ENCODE measurements around the gene ODC1.
"Not testable (repeated sequence)": the region's sequence is repeated elsewhere in the genome, so short reads cannot be mapped to it uniquely, and the experiment has no call there.

ODC1 gene

DNA sequence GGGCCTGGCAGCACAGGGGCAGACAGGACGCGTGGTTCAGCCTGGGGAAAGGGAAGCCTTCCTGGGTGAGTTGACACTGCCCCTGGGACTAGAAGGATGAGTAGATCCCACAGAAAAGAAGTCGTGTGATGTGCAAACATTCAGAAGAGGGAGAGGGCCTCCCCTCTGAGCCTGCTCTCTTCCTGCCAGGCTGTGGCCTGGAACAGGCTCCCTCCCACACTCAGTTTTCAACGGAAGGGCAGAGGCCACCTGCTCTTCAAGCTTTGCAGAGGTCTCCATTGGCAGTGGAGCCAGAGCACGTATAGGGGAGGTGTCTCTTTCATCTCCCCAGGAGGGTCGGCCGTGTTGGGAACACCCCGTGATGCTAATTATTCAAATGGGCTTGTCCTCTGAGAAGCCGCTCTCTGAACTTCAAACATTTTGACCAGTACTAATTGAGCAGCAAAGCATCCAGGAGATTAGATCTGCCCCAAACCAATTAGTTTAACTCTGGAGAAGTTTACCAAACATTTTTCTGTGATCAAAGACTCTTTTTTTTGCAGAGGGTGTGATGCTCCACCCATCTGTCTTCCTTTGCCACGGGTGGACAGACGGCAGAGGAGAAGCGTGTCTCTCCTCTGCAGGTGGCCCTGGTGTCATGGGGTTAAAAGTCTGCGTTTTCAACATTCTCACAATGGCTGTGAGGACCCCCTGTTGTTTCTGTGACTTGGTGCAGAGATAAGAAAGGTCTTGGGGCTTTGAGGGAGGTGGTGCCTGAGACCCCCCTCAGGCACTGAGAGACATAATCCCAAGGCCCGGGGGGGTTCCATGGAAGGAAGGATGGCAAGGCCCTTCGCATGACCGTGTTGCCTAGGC lies 29.5 kb upstream of the ODC1 start:
- FAIRE-seq: no peak

DNA sequence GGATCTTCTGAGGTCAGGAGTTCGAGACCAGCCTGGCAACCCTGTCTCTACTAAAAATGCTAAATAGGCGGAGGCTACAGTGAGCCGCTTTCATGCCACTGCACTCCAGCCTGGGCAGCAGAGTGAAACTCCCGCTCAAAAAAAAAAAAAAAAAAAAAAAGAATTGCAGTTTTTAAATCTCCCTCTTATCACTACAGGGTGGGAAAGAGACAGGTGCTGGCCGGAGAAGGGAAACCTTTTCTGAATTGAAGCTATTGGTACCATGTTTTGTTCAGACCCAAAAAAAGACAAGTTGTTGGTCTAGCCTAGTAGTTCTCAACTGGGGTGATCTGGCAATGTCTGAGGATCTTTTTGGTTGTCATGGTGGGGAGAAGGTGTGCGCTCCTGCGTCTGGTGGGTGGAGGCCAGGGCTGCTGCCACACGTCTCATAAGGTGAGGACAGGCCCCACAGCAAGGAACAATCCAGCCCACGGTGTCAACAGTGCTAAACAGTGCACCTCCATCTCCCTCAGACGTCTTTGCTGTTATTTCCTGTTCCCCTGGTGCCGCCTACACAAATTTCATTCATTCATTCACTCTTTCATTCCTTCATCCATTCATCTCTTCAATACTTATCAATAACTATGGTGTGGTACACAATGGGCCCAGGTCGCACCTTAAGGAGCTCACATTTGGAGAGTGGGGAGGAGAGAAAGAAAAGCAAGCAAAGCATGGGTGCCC lies 28.8 kb upstream of the ODC1 start:
- FAIRE-seq: no peak

DNA sequence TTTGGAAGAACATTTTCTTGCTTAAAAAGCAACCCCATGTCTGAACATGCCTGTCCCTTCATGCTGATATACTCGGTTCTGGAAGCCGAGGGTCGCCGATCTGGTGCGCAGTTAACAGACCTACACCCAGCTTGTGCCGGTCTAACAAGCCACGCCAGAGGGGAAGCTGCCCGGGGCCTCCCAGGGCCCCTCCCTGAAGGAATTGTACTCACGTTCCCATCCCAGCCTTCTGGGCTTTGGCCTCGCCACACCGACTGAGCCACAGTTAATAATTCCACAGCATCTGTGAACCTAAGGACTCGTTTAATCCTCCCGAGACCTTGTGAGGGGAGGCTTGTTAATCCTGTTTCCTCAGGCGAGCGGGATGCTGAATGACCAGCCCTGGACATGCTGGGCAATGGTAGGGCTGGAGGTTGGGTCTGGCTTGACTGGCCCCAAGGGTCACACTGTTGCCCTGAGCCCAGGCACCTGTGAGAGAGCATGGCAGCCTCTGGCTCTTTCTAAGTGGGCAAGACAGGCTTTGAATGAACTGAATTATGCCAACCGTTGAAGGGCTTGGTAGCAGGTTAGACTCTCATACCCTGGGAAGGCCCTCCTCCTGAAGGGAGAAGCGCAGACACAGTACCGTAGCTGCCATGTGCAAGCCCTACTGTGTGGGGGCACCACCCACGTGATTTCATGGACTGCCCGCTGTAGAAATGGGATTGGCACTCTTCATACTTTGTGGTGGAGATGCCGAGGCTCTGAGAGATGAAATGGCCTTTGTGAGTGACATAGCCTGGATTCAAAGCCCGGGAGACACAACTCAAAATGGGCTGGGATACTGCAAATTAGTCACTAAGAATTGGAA lies 27.9 kb upstream of the ODC1 start:
- FAIRE-seq: no peak

DNA sequence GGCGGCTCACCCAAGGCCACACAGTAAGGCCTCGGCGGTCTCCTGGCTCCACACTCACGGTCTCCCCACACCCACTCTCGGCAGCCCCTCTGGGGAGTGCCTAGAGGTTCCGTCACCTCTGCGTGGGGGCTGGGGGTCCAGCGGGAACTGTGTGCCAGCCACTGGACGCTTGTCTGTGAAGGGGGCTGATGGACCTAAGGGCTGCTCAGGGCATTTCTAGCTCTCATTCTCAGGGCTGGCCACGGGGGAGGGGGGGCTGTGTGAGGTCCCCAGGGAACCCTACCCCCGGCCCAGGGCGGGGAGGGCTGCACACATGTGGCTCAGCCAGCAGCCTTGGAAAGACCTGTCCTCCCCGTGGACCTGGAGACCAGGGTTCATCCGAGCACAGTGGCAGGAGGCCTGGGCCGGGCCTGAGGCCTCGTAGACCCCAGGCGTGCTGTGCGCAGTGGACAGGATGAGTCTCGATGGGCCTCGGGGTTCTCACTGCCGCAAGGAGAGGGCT lies 27.1 kb upstream of the ODC1 start:
- no peak for FAIRE-seq

DNA sequence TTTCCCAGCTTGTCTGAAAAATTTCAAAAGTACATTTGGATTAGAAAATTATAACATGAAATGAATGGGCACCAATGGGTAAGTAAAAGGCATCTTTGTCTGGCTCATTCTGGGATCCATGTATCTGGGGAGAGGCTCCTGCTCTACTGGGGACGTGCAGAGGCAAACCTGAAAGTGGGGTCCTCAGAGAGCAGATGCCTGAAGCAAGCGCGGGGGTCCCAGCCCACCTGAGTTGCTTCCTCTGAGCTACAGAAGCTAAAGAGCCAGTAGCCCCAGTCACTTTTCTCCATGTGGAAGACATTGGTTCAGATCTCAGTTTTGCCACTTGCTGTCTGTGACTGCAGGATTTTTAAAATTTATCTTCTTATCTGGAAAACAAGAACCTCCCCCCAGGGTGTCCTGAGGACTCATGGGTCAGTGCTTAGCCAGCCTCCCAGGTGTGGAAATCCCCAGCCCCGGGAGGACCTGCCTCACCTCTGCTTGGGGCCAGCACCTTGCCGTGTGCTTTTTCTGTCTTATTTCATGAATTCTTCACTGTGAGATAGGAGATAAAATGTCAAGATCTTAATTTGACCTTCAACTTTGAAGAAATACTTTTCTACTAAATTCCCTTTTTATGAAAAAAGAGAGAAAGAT lies 25.1 kb upstream of the ODC1 start:
- no peak for FAIRE-seq

DNA sequence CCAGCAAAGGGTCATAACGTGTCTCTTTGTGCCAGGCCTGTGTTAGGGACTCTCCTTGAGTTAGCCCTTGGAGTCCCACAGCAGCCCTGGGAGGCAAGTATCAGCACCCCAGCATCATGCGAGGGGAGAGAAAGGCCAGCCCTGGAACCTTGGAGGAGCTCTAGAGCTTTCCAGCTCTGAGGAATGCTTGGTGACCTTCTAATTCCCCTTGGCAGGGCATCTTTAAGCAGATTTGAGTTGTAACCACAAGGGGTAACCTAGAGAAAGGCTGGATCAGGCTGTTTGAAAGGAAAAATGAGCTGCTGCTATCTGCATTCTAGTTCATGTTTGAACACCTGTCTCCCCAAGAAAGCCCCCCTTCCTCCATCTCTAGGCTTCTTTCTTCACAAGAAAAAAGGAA lies 23.8 kb upstream of the ODC1 start:
- FAIRE-seq: no peak

DNA sequence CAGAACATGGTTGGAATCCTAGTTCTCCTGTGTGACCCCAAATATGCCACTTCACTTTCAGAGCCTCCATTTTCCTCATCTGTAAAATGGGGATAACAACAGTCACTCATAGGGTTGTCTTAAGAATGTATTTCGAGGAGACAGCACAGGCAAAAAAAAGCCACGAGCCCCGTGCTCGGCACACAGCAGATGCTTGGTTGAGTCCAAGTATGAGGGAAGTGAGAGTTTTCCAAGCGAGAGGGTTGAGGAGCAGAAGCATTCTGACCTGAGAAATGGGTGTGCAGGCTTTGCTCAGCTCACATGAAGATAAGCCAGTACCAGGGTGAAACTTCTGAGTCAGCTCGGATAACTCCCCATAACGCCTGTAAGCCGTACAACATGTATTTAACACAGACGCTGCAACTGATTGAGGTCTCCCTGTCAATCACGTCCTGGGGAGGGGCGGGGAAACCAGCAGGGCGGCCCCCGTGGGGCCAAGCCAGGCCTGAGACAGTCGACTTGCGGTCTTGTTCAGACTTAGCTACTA lies 23.0 kb upstream of the ODC1 start:
- FAIRE-seq: no peak

DNA sequence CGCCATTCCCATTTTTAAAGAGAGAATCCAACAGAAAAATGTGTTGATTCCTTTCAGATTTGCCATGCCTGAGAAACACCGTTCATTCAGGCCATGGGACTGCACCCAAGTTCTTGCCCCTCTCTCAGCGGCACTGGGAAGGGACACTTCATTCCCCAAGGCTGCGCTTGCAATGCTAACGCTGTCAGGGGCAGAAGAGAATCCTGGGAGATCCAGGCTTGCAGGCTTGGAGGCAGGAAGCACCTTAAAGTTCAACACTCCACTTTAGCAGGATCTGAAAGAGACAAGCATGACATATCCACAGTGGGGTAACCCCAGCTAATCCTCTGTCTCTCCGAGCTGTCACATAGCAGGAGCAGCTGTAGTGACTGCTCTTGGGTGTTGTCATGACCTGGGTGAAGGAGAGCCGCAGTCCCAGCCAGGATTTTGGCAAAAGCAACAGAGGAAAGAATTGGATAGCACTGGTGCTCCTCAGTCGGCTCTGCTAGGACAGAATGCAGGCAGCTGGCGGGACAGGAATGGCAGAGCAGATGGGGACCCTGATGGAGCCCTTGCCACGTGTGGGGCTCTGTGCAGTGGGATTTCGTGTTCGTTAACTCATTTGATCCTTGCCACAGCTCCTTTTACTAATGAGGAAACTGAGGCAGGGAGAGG lies 22.0 kb upstream of the ODC1 start:
- FAIRE-seq: no peak

DNA sequence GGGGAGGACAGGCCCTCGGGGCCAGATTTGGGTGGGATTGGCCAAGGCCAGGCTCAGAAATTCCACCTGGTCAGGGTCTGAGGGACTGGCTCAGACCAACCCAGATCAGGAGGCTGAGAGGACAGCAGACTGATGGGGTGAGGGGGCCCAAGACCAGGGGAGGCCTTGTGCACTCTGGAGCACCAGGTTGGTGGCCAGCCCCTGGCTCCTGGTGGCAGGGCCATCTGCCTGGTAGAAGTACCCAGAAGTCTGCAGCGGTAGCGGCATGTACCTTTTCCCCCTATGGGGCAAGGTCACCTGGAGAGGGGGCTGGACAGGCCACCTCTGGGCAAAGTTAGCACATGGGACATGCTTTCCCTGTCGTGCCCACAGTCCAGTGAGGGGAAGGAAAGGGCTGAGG lies 21.2 kb upstream of the ODC1 start:
- FAIRE-seq: no peak

DNA sequence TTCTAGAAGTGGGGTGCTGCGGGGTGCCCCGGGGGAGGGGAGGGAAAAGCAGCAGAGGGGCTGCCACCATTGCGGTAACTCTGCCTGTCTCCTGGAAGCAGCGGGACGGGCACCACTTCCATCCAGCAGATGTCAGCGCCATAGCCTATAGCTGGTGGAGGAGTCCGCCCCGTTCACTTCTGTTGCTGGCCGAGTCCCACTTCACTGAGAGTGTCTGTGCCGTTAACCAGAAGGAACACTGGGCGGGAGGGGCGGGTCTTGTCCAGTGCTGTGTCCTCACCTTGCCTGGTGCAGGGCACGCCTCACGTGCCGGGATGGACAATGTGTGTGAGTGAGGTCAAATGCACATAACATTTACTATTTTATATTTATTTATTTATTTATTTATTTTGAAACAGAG lies 19.3 kb upstream of the ODC1 start:
- FAIRE-seq: no peak

DNA sequence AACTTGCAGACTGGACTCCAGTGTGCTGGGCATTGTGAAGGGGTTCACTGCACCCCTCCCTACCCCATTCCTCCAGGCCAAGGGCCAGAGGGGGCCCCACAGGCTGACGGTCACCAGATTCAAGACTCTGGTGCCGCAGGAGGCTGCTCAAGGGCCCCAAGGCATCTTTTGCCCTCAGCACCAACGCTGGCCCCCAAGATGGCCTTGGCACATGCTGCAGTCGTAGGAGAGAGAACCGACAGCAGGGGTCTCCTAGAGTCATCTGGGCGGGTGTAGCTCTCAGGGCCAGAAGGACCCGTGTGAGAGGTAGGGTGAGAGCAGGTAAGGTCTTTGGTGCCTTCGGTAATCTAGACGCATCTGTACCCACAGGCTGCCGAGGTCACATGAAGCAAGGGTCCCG lies 18.7 kb upstream of the ODC1 start:
- no peak for FAIRE-seq

DNA sequence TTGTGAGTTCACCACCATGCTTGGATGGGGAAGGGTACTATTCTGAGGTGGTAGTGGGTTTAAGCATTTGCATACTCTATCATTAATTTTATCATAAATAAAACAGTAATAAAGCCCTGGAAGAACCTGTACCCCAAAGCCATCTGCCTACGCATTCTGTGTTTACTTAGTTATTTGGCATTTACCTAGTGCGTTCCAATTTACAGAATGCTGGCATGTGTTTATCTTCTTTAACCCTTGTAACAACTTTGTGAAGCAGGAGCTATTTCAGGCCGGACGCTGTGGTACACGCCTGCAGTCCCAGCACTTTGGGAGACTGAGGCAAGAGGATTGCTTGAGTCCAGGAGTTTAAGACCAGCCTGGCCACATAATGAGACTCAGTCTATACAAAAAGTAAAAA lies 17.8 kb upstream of the ODC1 start:
- no peak for FAIRE-seq

DNA sequence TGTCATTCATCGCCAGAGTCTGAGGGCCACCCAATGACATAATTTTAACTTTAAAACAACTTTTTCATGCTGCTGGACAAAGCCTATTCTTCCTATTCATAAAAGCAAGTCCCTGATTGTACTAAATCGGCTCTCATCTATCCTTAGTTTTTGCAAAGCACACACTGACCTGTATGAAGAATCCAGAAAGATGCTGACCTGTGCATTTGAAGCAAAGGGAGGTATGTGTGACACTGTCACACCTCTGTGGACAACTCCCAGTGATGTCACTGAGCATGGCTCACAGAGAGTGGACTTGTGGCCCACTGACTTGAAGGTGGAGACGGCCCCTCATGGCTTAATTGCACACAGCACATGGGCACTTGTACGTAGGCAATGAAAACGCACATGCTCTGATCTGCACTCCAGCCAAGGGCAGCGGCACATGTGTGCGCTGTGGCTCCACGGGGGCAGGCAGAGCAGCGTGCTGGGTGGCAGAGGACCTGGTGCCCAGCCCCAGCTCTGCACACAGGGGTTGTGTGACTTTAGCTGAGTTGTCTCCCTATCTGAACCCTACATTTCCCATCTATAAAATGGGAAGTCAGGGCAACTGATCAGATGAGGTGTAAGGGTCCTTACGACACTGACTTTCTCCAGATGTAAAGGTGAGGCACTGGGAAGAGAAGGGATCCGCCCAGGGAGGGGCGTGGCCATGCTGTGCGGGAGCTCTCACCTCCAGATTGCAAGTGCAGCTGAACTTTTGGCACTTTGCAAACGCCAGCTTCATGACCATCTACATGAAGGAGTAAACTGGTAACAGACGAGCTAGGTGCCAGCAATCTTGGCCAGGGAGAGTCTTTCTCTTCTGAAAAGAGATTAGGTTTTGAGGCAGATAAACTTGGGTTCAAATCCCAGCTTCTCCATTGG lies 14.3 kb upstream of the ODC1 start:
- FAIRE-seq: no peak

DNA sequence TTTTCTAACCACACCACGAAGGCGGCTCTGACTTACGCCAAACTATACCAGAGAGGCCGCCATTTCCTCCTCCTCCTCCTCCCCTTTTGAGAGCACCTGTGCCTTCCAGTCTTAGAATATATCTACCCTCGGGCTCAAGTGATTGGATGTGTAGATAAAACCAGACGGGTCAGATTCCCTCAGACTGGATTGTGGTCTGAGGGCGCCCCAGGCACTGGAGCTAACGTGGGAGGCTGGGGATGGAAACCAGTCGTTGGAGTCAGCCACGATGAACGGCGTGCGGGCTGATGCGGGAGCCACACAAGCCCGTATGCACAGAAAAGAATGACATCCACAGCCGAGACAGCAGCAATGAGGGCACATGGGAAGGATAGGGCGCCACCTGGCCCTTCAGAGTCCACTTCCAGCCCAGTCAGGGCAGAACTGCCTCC lies 12.3 kb upstream of the ODC1 start:
- FAIRE-seq: no peak

DNA sequence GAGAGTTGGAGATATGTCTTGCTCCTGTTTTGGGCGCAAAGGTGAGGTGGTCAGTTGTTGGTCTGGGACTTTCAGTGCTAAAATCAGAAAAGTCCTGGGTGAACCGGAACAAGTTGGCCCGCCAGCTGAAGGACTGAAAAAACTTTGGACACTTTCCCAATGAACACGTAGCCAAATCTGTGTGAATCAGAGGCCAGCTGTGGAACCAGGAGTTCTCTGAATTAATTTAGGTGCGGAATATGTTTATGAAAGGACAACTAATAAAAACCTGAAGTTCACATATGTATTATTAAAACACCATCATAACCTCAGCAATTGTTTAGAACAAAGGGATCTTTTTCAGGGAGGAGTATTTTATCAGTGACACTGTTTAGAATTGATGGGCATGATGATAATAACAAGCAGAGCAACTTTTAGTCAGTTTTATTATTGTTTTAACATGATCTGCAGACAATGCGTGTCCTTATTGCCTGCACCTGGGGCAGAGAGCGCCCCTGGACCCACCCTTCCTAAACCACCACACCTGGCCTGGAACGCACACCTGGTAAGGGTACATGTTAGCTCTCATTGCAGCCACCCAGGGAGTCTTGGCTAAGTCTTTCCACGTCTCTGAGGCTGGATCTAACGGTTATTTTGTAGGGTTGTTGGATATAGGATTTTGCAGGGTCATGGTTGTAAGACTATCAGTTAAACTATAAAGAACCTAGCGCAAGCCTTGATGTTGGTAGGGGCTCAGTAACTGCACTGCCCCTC lies 9.9 kb upstream of the ODC1 start:
- FAIRE-seq: no peak

DNA sequence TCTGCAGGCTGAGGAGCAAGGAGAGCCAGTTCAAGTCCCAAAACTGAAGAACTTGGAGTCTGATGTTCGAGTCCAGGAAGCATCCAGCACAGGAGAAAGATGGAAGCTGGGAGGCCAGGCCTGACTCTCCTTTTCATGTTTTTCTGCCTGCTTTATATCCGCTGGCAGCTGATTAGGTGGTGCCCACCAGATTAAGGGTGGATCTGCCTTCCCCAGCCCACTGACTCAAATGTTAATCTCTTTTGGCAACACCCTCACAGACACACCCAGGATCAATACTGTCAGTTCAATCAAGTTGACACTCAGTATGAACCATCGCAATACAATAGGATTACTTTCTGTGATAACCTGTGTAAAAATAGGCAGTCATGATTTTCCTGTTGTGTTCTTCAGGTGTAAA lies 9.1 kb upstream of the ODC1 start:
- not testable (repeated sequence) for FAIRE-seq

DNA sequence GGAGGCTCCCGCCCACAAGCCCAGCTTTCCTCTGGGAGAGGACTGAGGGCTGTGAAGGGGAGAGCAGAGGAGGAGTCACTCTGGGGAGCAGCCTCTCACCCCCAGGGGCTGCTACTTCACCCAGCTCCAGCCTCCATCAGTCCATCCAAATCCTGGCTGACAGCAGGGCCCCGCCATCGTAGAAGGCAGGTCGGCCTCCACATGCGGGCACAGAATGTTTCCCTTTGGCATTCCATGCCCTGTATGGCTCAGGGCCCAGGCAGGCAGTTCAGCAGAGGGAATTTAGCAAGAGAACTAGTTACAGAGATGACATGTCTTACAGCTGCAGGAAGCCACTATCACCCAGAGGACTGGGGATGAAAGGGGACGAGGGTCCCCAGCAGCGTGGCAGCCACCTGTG lies 6.4 kb upstream of the ODC1 start:
- FAIRE-seq: no peak

DNA sequence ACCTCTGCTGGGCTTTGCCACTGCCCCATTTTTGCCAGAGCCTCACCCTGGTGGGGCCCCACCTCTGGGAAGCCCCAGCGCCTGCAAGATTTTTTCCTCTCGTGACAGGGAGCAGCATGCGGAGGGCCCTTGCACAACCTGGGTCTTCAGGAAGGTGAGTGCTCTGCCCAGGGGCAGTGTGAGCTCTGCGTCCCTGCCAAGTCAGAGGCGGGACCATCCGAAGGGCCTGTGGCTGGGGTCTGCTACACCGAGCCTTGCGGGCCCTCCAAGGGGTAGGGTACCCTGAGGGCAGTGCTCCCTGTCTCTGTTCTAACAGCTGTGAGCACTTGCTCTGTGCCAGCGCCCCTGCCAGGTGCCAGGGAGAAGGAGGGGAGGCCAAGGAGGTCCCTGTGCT lies 5.8 kb upstream of the ODC1 start:
- no peak for FAIRE-seq

DNA sequence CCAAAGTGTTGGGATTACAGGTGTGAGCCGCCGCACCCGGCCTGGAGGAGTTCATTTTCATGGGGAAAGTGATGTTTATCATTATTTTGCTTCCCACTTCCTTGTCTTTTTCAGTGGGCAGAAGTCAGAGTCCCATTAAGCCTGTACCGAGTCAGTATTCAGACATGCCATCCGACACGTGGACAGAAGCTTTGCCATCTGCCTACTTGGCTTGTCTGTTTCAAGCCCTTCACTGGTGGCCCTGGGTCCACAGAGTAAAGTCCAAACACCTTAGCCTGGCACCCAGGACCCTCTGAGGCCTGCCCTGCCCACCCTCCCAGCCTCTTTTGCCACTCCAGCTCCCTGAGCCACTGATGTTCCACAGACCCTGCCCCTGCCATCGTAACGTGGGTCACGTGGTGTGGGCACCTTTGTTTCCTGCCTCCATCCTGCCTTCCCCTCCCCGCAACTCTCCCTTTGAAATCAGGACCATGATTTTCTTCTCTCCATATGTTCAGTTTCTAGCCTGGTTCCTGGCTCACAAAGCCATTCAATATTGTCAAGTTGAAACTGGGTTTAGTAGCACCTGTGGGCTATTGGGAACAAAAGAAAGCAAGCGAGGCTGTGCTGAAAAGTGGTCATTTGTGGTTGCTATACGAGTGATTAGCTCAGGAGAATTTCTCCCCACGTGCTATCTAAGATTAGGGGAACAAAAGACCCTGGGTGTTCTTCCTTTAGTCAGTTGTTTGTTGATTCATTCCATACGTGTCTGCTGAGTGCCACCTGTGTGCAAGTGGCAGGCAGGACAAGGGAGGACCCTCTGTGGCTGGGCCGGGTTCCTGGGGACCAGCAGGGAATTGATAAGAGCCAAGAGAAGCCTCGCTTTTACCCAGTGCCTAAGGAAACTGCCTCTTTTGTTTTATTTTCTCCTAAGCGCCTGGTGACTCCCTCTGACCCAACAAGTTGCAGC lies 5.1 kb upstream of the ODC1 start:
- FAIRE-seq: no peak

Measured in islet of Langerhans (tissue), 1 donor.